Peyer's patch (tissue), 4 donors: ENCODE measurements around the gene VRK2. TPM values are rescaled to one million over a fixed set of nuclear protein-coding genes. Genes with fewer than 3 reads are reported as not detected.

Experiments
- DNase-seq, 3 donors: peaks; one replicate each; pipeline ENCODE4 v3.0.0-alpha.2; 2017 to 2019
- H3K27ac ChIP-seq, 4 donors: fragments of 200-600 bp; sonication (generic); one replicate each; pipeline ENCODE4 v1.5.1; 2016 to 2019
- H3K27me3 ChIP-seq, 2 donors: fragments of 200-600 bp; sonication (generic); one replicate each; pipeline ENCODE4 v1.5.1; 2019
- H3K36me3 ChIP-seq, 3 donors: fragments of 200-600 bp; sonication (generic); one replicate each; pipeline ENCODE4 v1.5.1; 2016 to 2019
- H3K4me1 ChIP-seq, 4 donors: fragments of 200-600 bp; sonication (generic); one replicate each; pipeline ENCODE4 v1.5.1; 2016 to 2019
- H3K4me3 ChIP-seq, 4 donors: fragments of 200-600 bp; sonication (generic); 1 replicate in 3 of 4; 2 replicates in 1 of 4; pipeline ENCODE4 v1.5.1; 2016 to 2019; ENCODE audit warnings: mild to moderate bottlenecking in 1 of 4
- H3K9me3 ChIP-seq, 4 donors: fragments of 200-600 bp; sonication (generic); one replicate each; pipeline ENCODE4 v1.5.1; 2016 to 2019; ENCODE audit warnings: mild to moderate bottlenecking in 1 of 4
- CTCF ChIP-seq, 6 experiments: fragments of 450-650 bp in 4 of 6; fragments of 200-600 bp in 2 of 6; sonication (generic) in 1 of 6; IDR thresholded peaks; one replicate each; pipeline ENCODE4 v1.5.1; 2017 to 2019; ENCODE audit warnings: antibody characterized with exemption in 6 of 6, mild to moderate bottlenecking in 3 of 6, moderate library complexity in 1 of 6
- POLR2A ChIP-seq, 2 donors: fragments of 450-650 bp; IDR thresholded peaks; one replicate each; pipeline ENCODE4 v1.5.1; 2017; ENCODE audit warnings: antibody characterized with exemption in 2 of 2, mild to moderate bottlenecking in 2 of 2, moderate library complexity in 2 of 2
- total RNA-seq, 4 donors: library from RNA; depleted of rRNA; stranded (reverse); fragments of >200 nt; gene quantifications; one replicate each; pipeline ENCODE4 v1.1.0, GENCODE V29; 2016

VRK2 gene
- total RNA-seq, 4 donors from 2014 or later, result 5.7 to 17.3 (median 10.6) TPM

GRCh38 chr2:58098254-58099095 lies 51.9 kb downstream of the VRK2 start:
- no peak overlapping the region for H3K4me3 ChIP-seq
- H3K36me3 ChIP-seq, result no peaks in the 10 kb centered on the region
- H3K9me3 ChIP-seq, result no peaks in the 10 kb centered on the region
- no peak for TF ChIP-seq CTCF (IDR thresholded peaks at IDR 0.05)
- TF ChIP-seq POLR2A (IDR thresholded peaks at IDR 0.05), result no peak
- no peak for DNase-seq
- no peak overlapping the region for H3K27ac ChIP-seq
- H3K4me1 ChIP-seq, result no peaks in the 10 kb centered on the region
- H3K27me3 ChIP-seq, result no peaks in the 10 kb centered on the region

GRCh38 chr2:58099096-58099769 lies 52.6 kb downstream of the VRK2 start:
- H3K4me3 ChIP-seq, result no peak overlapping the region
- H3K9me3 ChIP-seq, result no peaks in the 10 kb centered on the region
- no peak overlapping the region for H3K27ac ChIP-seq
- no peak for TF ChIP-seq CTCF (IDR thresholded peaks at IDR 0.05)
- no peak for TF ChIP-seq POLR2A (IDR thresholded peaks at IDR 0.05)
- no peaks in the 10 kb centered on the region for H3K4me1 ChIP-seq
- no peaks in the 10 kb centered on the region for H3K27me3 ChIP-seq
- H3K36me3 ChIP-seq, result no peaks in the 10 kb centered on the region
- DNase-seq, result no peak

- Histone ChIP-seq H3K36me3 (no peaks in the 10 kb centered on the region), H3K4me1 (no peaks in the 10 kb centered on the region), H3K4me3 (no peak overlapping the region), H3K9me3 (no peaks in the 10 kb centered on the region), H3K27me3 (no peaks in the 10 kb centered on the region), H3K27ac (no peak overlapping the region)
- no peak for DNase-seq
- TF ChIP-seq CTCF (IDR thresholded peaks at IDR 0.05) (no peak), POLR2A (IDR thresholded peaks at IDR 0.05) (no peak)
These were observed 54.9 kb downstream of the VRK2 start for GRCh38 chr2:58101500-58101899.

- no peak overlapping the region for H3K27ac ChIP-seq
- no peaks in the 10 kb centered on the region for H3K36me3 ChIP-seq
- no peaks in the 10 kb centered on the region for H3K27me3 ChIP-seq
- TF ChIP-seq CTCF (IDR thresholded peaks at IDR 0.05) (no peak), POLR2A (IDR thresholded peaks at IDR 0.05) (no peak)
- no peak for DNase-seq
- no peaks in the 10 kb centered on the region for H3K9me3 ChIP-seq
- no peak overlapping the region for H3K4me3 ChIP-seq
- H3K4me1 ChIP-seq, result no peaks in the 10 kb centered on the region
These were observed 60.3 kb downstream of the VRK2 start for GRCh38 chr2:58106896-58107295.

- TF ChIP-seq CTCF (IDR thresholded peaks at IDR 0.05), result no peak
- TF ChIP-seq POLR2A (IDR thresholded peaks at IDR 0.05), result no peak
- no peak overlapping the region for H3K27ac ChIP-seq
- no peaks in the 10 kb centered on the region for H3K27me3 ChIP-seq
- H3K36me3 ChIP-seq, result no peaks in the 10 kb centered on the region
- H3K4me1 ChIP-seq, result no peaks in the 10 kb centered on the region
- no peaks in the 10 kb centered on the region for H3K9me3 ChIP-seq
- no peak for DNase-seq
- no peak overlapping the region for H3K4me3 ChIP-seq
These were observed 61.5 kb downstream of the VRK2 start for GRCh38 chr2:58107803-58108710.
